ENCODE measurements around the gene KIAA0825.
"Not testable (repeated sequence)": the region's sequence is repeated elsewhere in the genome, so short reads cannot be mapped to it uniquely, and the experiment has no call there.

The KIAA0825 gene

GRCh38 chr5:94573349-94573748 lies 45.1 kb downstream of the KIAA0825 start:
- DNase-seq (ENCODE audit: low read depth), result not testable (repeated sequence)

GRCh38 chr5:94571415-94571814 lies 47.0 kb downstream of the KIAA0825 start:
- DNase-seq (ENCODE audit: low read depth), result no peak

- no peak for DNase-seq (ENCODE audit: low read depth)
These were observed 53.6 kb downstream of the KIAA0825 start for GRCh38 chr5:94564812-94565211.

- DNase-seq (ENCODE audit: low read depth), result no peak
These were observed 56.0 kb downstream of the KIAA0825 start for GRCh38 chr5:94562327-94562971.

GRCh38 chr5:94558028-94558427 lies 60.4 kb downstream of the KIAA0825 start:
- DNase-seq (ENCODE audit: low read depth), result no peak

GRCh38 chr5:94551858-94552257 lies 66.5 kb downstream of the KIAA0825 start:
- no peak for DNase-seq (ENCODE audit: low read depth)

- DNase-seq (ENCODE audit: low read depth), result no peak
These were observed 72.4 kb downstream of the KIAA0825 start for GRCh38 chr5:94545870-94546625.

DNA sequence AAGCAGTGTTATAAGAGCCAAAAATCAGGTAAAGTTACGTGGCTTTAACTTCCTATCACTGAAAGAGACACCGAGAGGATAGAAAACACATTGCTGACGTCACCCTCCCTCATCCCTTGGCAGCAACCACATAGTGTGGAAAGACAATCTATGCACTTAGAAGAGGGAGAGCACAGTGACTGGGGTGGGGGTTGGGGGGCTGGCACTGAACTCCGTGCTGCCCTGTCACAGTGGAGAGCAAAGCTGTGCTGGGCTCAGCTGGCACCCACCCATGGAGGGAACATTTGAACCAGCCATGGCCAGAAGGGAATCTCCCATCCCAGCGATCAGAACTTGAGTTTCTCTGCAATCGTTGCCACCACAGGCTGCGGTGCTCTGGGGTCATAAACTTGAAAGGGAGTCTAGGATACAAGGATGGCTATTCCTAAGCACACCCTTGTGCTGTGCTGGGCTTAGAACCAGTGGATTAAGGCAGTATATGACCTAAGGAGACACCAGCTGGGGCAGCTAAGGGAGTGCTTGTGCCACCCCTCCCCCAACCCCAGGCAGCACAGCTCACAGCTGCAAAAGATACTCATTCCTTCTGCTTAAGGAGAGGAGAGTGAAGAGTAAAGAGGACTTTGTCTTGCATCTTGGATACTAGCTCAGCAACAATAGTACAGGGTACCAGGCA lies 73.4 kb downstream of the KIAA0825 start:
- no peak for DNase-seq (ENCODE audit: low read depth)

GRCh38 chr5:94544031-94544650 lies 74.3 kb downstream of the KIAA0825 start:
- peak; percentile 13 for DNase-seq (ENCODE audit: low read depth)

DNA sequence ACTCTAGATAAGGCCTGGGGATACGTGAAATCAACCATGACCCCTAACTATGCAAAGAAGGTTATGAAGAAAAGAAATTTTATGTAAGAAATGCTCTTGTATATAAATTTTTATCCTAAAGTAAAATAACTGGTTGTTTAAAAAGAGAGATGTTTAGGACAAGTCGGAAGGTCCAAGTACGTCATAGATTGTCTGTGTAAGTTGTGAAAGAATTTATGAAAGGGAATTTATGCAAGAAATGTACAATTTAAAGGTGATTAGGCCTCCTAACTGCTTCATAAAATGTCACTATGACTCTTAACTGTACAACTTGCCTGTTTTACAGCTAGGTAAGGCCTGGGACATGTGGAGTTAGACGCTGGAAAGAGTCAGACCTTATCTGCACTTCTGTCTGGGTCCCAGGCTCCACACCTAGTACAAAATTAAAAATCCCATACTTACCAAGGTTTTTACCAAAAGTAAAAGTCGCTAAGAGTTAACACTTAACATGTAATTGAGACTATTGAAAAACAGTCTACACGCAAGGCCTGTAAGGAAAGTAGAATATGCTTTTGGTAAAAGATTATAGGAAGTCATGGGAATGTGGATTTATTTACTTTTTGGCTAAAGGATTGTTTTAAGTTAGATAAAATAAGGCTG lies 77.4 kb downstream of the KIAA0825 start:
- DNase-seq (ENCODE audit: low read depth), result no peak

- DNase-seq (ENCODE audit: low read depth), result no peak
These were observed 80.1 kb downstream of the KIAA0825 start for GRCh38 chr5:94538260-94538659.

GRCh38 chr5:94526706-94527105 lies 91.7 kb downstream of the KIAA0825 start:
- DNase-seq (ENCODE audit: low read depth), result no peak

DNA sequence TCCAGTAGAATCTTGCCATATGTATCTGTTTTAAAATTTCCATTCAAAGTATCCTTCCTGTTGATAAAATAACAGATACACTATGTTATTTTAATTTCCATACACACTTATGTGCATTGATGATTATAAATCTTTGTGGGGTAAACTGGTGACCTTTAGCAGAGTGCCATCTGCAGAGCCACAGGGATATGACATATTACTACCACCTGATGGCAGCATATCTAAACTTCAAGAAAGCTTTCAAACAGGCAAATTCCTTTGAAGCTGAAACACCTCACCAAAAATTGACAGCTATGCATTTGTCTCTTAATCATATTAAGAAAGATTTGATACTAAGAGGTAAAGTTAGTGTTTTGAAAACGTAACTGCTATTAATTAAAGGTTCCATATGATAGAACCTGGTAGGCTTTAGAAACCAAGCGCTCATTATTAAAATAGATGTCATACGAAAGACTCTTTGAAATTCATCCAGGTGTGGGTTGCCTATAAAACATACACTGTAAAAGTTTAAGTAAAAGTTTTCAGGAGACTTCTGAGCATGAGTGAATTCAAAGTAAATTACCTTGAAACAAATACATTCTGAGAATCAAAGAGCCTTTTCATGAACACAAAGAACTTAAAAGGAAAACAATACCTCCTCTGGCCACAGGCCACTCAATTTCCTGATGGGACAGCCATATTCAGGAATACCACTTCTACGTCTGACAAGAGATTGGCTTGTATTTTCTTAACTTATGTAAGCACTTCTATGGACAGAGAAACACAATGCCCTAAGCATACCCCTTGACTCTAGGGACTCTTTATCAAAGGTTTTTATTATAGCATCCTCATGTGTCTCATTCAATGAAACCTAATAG lies 93.3 kb downstream of the KIAA0825 start:
- DNase-seq (ENCODE audit: low read depth), result no peak

DNA sequence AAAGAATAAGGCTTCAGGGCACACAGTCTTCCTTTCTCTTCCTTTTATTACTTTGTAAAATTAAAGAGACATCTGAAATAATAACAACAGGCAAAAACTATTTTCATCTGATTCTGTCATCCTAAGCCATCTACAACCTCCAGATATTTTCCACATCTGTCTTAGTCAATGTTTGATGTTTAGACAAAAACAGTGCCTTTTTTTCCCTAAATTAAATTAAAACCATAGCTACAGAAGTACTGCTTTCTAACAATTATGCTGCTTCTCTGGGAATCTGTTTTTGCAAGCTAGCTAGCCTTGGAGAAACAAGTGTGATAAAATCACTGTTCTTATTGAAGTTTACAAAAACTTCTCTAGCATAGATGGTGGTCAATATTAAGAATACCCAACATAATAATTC lies 95.4 kb downstream of the KIAA0825 start:
- no peak for DNase-seq (ENCODE audit: low read depth)

DNA sequence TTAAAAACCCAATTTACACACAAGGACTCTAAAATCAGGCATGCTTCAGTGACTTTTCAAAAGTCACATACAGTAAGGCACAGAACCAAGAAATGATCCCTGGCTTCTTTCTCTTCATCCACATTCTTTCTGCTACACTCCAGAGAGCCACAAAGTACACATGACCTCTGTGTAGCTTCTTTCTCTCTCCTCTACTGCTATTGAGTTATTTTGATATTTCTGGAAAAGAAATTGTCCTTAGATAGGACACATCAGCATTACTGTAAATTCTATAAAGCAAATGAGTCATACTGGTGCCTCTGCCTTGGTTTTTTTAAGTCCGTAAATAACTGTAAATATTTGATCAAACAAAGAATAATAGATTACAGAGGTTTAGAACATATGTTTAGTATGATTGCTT lies 96.3 kb downstream of the KIAA0825 start:
- DNase-seq (ENCODE audit: low read depth), result no peak

DNA sequence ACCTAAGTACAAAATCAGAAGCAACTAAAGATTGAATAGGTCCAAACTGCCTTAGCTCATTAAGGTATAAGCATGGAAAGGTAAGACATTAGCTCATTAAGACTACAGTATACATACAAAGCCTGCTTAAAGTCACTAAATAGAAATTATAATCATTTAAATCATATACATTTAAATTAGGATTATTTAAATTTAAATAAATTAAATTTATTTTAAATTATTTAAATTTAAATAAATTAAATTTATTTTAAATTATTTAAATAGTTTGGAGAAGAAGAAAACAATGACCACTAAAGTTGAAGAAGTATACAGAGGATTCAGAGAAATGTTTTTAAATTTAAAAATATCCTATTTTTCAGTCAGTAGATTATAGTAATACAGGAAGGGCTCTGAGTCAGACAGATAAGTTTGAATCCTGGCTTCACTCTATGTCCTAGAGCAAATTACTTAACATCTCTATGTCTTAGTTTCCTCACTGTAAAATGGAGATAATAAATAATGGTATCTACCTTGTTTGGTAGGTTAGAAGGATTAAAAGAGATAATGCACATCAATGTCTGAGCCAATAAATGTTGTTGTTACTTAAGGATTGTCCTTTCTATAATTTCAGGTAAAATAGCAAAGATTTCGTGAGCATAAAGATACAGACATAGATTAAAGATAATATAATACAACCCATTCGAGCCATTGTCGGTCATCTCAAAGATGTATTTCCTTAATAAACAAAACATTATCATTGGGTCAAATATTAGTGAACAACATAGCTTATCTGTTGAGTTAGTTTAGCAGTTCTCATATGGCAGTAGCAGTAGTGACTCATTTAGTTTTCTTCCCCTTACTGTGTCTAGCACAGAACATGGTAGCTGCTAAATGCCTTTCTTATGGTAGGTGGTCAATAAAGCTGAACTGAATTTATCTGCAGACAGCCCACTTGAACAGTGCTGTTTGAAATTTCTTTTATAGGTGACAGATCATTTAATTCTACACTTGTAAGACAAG lies 100.6 kb downstream of the KIAA0825 start:
- no peak for DNase-seq (ENCODE audit: low read depth)

DNA sequence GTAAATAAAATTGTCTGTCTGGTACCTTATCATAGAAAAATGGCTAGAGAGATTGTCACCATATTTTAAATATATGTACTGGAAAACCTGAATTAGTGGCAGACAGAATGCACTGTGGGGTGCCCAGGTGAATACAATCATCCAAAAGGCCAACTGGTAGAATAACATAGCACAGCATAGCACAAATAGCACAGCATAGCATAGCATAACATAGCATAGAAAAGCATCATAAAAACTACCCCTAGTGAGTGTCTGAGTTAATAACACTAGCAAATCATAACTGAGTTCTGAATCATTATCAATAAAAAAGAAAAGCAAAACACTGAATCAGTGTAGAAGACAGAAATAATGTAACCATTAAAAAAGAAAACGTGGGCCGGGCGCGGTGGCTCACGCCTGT lies 102.3 kb downstream of the KIAA0825 start:
- DNase-seq (ENCODE audit: low read depth), result no peak

GRCh38 chr5:94508461-94509148 lies 109.8 kb downstream of the KIAA0825 start:
- DNase-seq (ENCODE audit: low read depth), result no peak

- DNase-seq (ENCODE audit: low read depth), result no peak
These were observed 112.9 kb downstream of the KIAA0825 start for GRCh38 chr5:94505327-94506068.
